PC-9 (cell line): ENCODE data around the gene PTPN13. TPM values are rescaled to one million over a fixed set of nuclear protein-coding genes. Genes with fewer than 3 reads are reported as not detected.
"Not testable (repeated sequence)": the region's sequence is repeated elsewhere in the genome, so short reads cannot be mapped to it uniquely, and the experiment has no call there.

ENCODE experiments used
- BruUV-seq: library from RNA; stranded (reverse); fragments of 400-500 nt; replicated peaks from 2 replicates; lab custom pipeline; 2021; lab: Mats Ljungman, UMichigan
- CTCF ChIA-PET: fragments of 300-600 bp; sonication (Branson Sonifier 250); formaldehyde crosslinking; loops from one replicate; lab custom pipeline; 2022; ENCODE audit warnings: antibody characterized with exemption; lab: Charles Lee
- POLR2A ChIA-PET: fragments of 300-600 bp; sonication (Branson Sonifier 250); formaldehyde crosslinking; loops from one replicate; lab custom pipeline; 2022; ENCODE audit warnings: antibody characterized with exemption; ENCODE audit not compliant: unreplicated experiment; lab: Charles Lee
- DNase-seq, 2 experiments: peaks; one replicate each; pipeline versions ENCODE4 v3.0.0 to v3.0.0-alpha.2; 2015 to 2022; ENCODE audit warnings: mixed read lengths in 1 of 2
- H2AFZ ChIP-seq: fragments of 200-600 bp; sonication (generic); 2 replicates; pipeline ENCODE4 v1.8.1; 2017; ENCODE audit warnings: antibody characterized with exemption
- H3F3A ChIP-seq: fragments of 200-600 bp; sonication (generic); 2 replicates; pipeline ENCODE4 v1.8.1; 2017; ENCODE audit warnings: antibody characterized with exemption, mild to moderate bottlenecking, low read depth; ENCODE audit not compliant: insufficient read depth
- H3K27ac ChIP-seq: fragments of 200-600 bp; sonication (generic); 2 replicates; pipeline ENCODE4 v1.6.1; 2016; ENCODE audit warnings: mixed run types
- H3K27me3 ChIP-seq: fragments of 200-600 bp; sonication (generic); 2 replicates; pipeline ENCODE4 v1.6.1; 2016; ENCODE audit warnings: low read depth, mixed run types; ENCODE audit not compliant: insufficient read depth
- H3K36me3 ChIP-seq: fragments of 200-600 bp; sonication (generic); 2 replicates; pipeline ENCODE4 v1.6.1; 2016; ENCODE audit warnings: low read depth, mixed run types
- H3K4me1 ChIP-seq: fragments of 200-600 bp; sonication (generic); replicated peaks from 2 replicates; pipeline ENCODE4 v1.6.1; 2016; ENCODE audit warnings: mixed run types; ENCODE audit not compliant: insufficient read depth
- H3K4me2 ChIP-seq: fragments of 200-600 bp; sonication (generic); 2 replicates; pipeline ENCODE4 v1.6.1; 2017; ENCODE audit warnings: mixed run types
- H3K4me3 ChIP-seq: fragments of 200-600 bp; sonication (generic); 2 replicates; pipeline ENCODE4 v1.6.1; 2016; ENCODE audit warnings: mixed run types
- H3K79me2 ChIP-seq: fragments of 200-600 bp; sonication (generic); 2 replicates; pipeline ENCODE4 v1.6.1; 2017; ENCODE audit warnings: low read depth, mixed run types
- H3K9me2 ChIP-seq: fragments of 200-600 bp; sonication (generic); 2 replicates; pipeline ENCODE4 v1.8.1; 2017; ENCODE audit warnings: mild to moderate bottlenecking; ENCODE audit not compliant: insufficient read depth
- H3K9me3 ChIP-seq: fragments of 200-600 bp; sonication (generic); 2 replicates; pipeline ENCODE4 v1.8.1; 2016; ENCODE audit warnings: low read depth; ENCODE audit not compliant: insufficient read depth
- H4K20me1 ChIP-seq: fragments of 200-600 bp; sonication (generic); 2 replicates; pipeline ENCODE4 v1.8.1; 2017; ENCODE audit not compliant: insufficient read depth
- EZH2 ChIP-seq: fragments of 200-600 bp; sonication (generic); IDR thresholded peaks from 2 replicates; pipeline ENCODE4 v1.8.0; 2017; ENCODE audit warnings: antibody characterized with exemption, low read depth
- intact Hi-C: fragments of 100-400 bp; cut with micrococcal nuclease; formaldehyde crosslinking; loops from one replicate; pipeline ENCODE4 v1.10.0; 2022; ENCODE audit not compliant: unreplicated experiment
- total RNA-seq: library from RNA; stranded (reverse); gene quantifications from 2 replicates; pipeline ENCODE4 v1.2.3, GENCODE V29; 2021
- TF ChIP-seq, protein P1 (sequence below): fragments of 200-600 bp; sonication (generic); conservative IDR thresholded peaks from 2 replicates; pipeline ENCODE4 v1.6.1; 2017; ENCODE audit warnings: mixed run types, antibody characterized with exemption, mild to moderate bottlenecking, moderate library complexity

Gene PTPN13
- total RNA-seq, 1 experiment from 2014 or later: 6.9 TPM

DNA sequence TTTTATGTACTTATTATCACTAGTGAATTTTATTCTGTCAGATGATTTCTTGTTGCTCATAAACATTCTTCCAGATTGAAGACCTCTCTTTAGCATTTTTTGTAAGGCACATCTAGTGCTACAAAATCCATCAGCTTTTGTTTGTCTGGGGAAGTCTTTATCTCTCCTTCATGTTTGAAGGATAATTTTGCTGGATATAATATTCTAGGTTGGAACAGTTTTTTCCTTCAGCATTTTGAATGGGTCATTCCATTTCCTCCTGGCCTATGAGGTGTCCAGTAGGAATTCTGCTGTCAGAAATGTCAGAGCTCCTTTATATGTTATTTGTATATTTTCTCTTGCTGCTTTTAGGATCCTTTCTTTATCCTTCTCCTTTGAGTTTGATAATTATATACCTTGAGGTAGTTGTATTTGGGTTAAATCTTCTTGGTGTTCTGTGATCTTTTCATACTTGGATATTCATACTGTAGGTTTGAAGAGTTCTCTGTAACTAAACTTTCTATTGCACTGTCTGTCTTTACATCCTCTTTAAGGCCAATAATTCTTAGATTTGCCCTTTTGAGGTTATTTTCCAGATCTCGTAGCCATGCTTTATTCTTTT, 58.3 kb downstream of the PTPN13 start:
- CTCF ChIA-PET: no interaction called here
- H2AFZ ChIP-seq: no peak overlapping the region
- H3K27ac ChIP-seq: no peak overlapping the region
- H3K4me3 ChIP-seq: no peak overlapping the region
- no peaks in the 10 kb centered on the region; the same call in 1 of the 2 replicates for H3K9me3 ChIP-seq
- TF ChIP-seq EZH2: no peak
- TF ChIP-seq, protein P1, sequence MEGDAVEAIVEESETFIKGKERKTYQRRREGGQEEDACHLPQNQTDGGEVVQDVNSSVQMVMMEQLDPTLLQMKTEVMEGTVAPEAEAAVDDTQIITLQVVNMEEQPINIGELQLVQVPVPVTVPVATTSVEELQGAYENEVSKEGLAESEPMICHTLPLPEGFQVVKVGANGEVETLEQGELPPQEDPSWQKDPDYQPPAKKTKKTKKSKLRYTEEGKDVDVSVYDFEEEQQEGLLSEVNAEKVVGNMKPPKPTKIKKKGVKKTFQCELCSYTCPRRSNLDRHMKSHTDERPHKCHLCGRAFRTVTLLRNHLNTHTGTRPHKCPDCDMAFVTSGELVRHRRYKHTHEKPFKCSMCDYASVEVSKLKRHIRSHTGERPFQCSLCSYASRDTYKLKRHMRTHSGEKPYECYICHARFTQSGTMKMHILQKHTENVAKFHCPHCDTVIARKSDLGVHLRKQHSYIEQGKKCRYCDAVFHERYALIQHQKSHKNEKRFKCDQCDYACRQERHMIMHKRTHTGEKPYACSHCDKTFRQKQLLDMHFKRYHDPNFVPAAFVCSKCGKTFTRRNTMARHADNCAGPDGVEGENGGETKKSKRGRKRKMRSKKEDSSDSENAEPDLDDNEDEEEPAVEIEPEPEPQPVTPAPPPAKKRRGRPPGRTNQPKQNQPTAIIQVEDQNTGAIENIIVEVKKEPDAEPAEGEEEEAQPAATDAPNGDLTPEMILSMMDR: no peak
- intact Hi-C loops: loop anchor here (5.0 kb wide), 1 partner anchor 245 kb away; no protein-coding TSS in a partner anchor
- POLR2A ChIA-PET: no interaction called here
- no peak for DNase-seq
- H3K36me3 ChIP-seq: no peaks in the 10 kb centered on the region
- no peaks in the 10 kb centered on the region for H4K20me1 ChIP-seq
- H3K4me1 ChIP-seq: no peaks in the 10 kb centered on the region
- no peaks in the 10 kb centered on the region for H3K9me2 ChIP-seq
- no peaks in the 10 kb centered on the region for H3F3A ChIP-seq
- no TSS peak for BruUV-seq
- no peaks in the 10 kb centered on the region for H3K79me2 ChIP-seq
- no peak overlapping the region for H3K4me2 ChIP-seq
- no peaks in the 10 kb centered on the region for H3K27me3 ChIP-seq

- no peak overlapping the region for H3K27ac ChIP-seq
- H3K36me3 ChIP-seq: no peaks in the 10 kb centered on the region
- CTCF ChIA-PET: interaction anchor here (0.6 kb wide), 1 partner anchor 137 kb away, joined by 3 read pairs; no protein-coding TSS in a partner anchor
- intact Hi-C loops: loop anchor here (5.0 kb wide), 1 partner anchor 244 kb away; no protein-coding TSS in a partner anchor
- H3K9me2 ChIP-seq: no peaks in the 10 kb centered on the region
- no peaks in the 10 kb centered on the region for H3F3A ChIP-seq
- no peaks in the 10 kb centered on the region; the same call in 1 of the 2 replicates for H3K9me3 ChIP-seq
- TF ChIP-seq, protein P1: peak; percentile 76
- TF ChIP-seq EZH2: no peak
- POLR2A ChIA-PET: no interaction called here
- H3K4me2 ChIP-seq: no peak overlapping the region
- no peaks in the 10 kb centered on the region for H4K20me1 ChIP-seq
- H3K4me1 ChIP-seq: no peaks in the 10 kb centered on the region
- no peaks in the 10 kb centered on the region for H3K27me3 ChIP-seq
- no TSS peak for BruUV-seq
- peak in 1 of 2 experiments; percentile 9 for DNase-seq
- H2AFZ ChIP-seq: no peak overlapping the region
- H3K4me3 ChIP-seq: no peak overlapping the region
- H3K79me2 ChIP-seq: no peaks in the 10 kb centered on the region
Measured at GRCh38 chr4:86653237-86653865, 59.2 kb downstream of the PTPN13 start.

DNA sequence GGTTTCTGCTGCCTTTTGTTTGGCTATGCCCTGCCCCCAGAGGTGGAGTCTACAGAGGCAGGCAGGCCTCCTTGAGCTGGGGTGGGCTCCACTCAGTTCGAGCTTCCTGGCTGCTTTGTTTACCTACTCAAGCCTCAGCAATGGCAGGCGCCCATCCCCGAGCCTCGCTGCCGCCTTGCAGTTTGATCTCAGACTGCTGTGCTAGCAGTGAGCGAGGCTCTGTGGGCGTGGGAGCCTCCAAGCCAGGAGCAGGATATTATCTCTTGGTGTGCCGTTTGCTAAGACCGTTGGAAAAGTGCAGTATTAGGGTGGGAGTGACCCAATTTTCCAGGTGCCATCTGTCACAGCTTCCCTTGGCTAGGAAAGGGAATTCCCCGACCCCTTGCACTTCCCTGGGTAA, 62.7 kb downstream of the PTPN13 start:
- H3F3A ChIP-seq, intact Hi-C loops, BruUV-seq, H3K27me3 ChIP-seq, CTCF ChIA-PET, H3K4me3 ChIP-seq, DNase-seq, POLR2A ChIA-PET, H3K27ac ChIP-seq, H3K9me3 ChIP-seq, H3K9me2 ChIP-seq, H2AFZ ChIP-seq, H3K36me3 ChIP-seq, H3K4me1 ChIP-seq, H4K20me1 ChIP-seq, H3K79me2 ChIP-seq, H3K4me2 ChIP-seq: not testable (repeated sequence)
